ENCODE results near the gene NHSL1. TPM values are rescaled to one million over a fixed set of nuclear protein-coding genes. Genes with fewer than 3 reads are reported as not detected.

Gene NHSL1
- total and polyA plus RNA-seq, 2 donors (not counting 3 experiments of a cell fraction or from before 2014, with no cell fraction given): 24.8 to 55.0 TPM

DNA sequence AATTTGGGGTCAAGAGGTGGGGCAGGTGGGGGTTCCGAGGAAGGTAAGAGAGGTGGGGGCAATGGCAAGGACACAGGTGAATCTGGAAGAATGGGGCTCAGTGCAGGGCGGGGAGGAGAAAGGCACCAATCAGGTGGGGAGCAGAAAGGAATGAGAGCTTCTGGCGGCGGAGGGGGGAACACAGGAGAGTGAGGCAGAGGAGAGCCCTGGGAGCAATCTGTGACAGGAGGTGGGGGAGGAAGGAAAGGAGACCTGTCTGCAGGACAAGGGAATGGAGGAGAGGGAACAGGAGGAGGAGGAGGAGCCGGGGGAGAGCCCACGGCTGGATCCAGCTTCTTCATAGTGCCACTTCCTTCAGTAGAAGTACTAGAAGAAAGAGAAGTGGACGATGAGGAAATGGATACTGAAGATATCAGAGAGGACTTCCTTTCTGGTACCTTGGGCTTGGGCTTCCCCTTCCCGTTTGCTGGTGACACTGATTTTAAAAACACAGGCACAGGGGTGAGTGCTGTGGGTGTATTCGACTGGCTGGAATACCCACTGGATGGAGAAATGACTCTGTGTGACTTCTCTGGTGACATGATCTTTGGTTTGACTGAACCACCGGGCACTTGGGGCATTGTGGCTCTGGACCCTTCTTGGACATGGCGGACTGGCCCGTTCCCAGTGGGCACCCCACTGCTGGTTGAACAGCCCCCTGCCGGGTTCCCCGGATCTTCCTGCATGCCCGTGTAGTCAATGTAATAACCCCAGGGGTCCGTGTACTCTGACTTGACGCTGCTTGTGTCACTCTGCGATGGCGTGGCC is 67.8 kb downstream of the NHSL1 start:
- Histone ChIP-seq H3K36me3 (ENCODE audit: control insufficient read depth in 2 of 2, extremely low read depth in 1 of 2, insufficient read depth in 2 of 2, low read length in 2 of 2) (peaks cover 12 to 28% of the 10 kb centered on the region in 2 experiments), H3K27ac (ENCODE audit: insufficient read depth, low read depth, low read length) (no peak overlapping the region), H3K4me3 (replicated peaks in 1 of 3; ENCODE audit: insufficient read depth in 1 of 3, low read depth in 1 of 3, low read length in 3 of 3) (no peak overlapping the region), H2AFZ (ENCODE audit: low read depth, low read length) (no peak overlapping the region), H3K27me3 (ENCODE audit: control insufficient read depth in 2 of 2, insufficient read depth in 2 of 2, low read length in 2 of 2) (no peaks in the 10 kb centered on the region), H3K9ac (replicated peaks; ENCODE audit: extremely low read depth, insufficient read depth, low read length) (no peak overlapping the region), H3K4me2 (ENCODE audit: insufficient read depth, low read length) (no peak overlapping the region), H3K9me1 (replicated peaks; ENCODE audit: control insufficient read depth, extremely low read depth, insufficient read depth, low read length) (no peaks in the 10 kb centered on the region), H3K4me1 (ENCODE audit: control insufficient read depth, extremely low read depth, insufficient read depth, low read length) (no peaks in the 10 kb centered on the region), H3K79me2 (ENCODE audit: control insufficient read depth, insufficient read depth, low read length) (no peaks in the 10 kb centered on the region), H4K20me1 (replicated peaks; ENCODE audit: control insufficient read depth, extremely low read depth, insufficient read depth, low read length) (no peaks in the 10 kb centered on the region), H3K9me3 (replicated peaks; ENCODE audit: control insufficient read depth, insufficient read depth, low read length) (no peaks in the 10 kb centered on the region)
- BruUV-seq (replicated peaks): no TSS peak
- CTCF ChIA-PET: interaction anchor here (1.5 to 2.3 kb wide), 3 partner anchors 87 to 933 kb away, joined by 3 to 8 read pairs (median 6); no protein-coding TSS in a partner anchor
- no peak for DNase-seq (ENCODE audit: low read depth, low spot score)
- dilution Hi-C loops (cut with MboI; ENCODE audit: extremely low pct_ligation_motif_present, low sequenced_read_pairs) (no loop called here), intact Hi-C loops (cut with micrococcal nuclease) (no loop called here)
- POLR2A ChIA-PET: no interaction called here
- TF ChIP-seq, protein P1, sequence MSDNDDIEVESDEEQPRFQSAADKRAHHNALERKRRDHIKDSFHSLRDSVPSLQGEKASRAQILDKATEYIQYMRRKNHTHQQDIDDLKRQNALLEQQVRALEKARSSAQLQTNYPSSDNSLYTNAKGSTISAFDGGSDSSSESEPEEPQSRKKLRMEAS (IDR thresholded peaks at IDR 0.05; ENCODE audit: insufficient read depth, insufficient read length): no peak
- TF ChIP-seq EZH2 (IDR thresholded peaks at IDR 0.05; ENCODE audit: borderline replicate concordance, low read depth, low read length, severe bottlenecking) (no peak), FOS (IDR thresholded peaks at IDR 0.05; ENCODE audit: borderline replicate concordance, insufficient read depth, low read length) (no peak), CTCF (IDR thresholded peaks at IDR 0.05; ENCODE audit: extremely low read depth in 1 of 2, insufficient read depth in 1 of 2, low read depth in 1 of 2, low read length in 2 of 2) (no peak), GATA2 (IDR thresholded peaks at IDR 0.05; ENCODE audit: insufficient read depth, insufficient read length, low read depth, low read length) (no peak), JUN (IDR thresholded peaks at IDR 0.05; ENCODE audit: borderline replicate concordance, insufficient read depth, insufficient read length, low read depth) (no peak), POLR2A (IDR thresholded peaks at IDR 0.05; ENCODE audit: low read depth, low read length) (no peak), MYC (IDR thresholded peaks at IDR 0.05; ENCODE audit: low read depth, low read length) (no peak), POLR2AphosphoS5 (IDR thresholded peaks at IDR 0.05; ENCODE audit: insufficient read depth, low read depth, low read length) (no peak)
- FAIRE-seq: no peak

Measured in endothelial cell of umbilical vein (primary cell).